NCI-H2029 (cell line): ENCODE data around the gene SYNGR4.
A peak's percentile ranks its signal among the peaks of the same experiment; 100 is the strongest.

Source experiments
- DNase-seq: peaks from one replicate; lab custom pipeline; 2025; lab: John Stamatoyannopoulos, UW

SYNGR4 gene

GRCh38 chr19:48396824-48397176 lies 32.6 kb downstream of the SYNGR4 start:
- DNase-seq: no peak

GRCh38 chr19:48397263-48398101 lies 33.3 kb downstream of the SYNGR4 start:
- DNase-seq: no peak

- no peak for DNase-seq
Measured at GRCh38 chr19:48398102-48398374, 33.9 kb downstream of the SYNGR4 start.

GRCh38 chr19:48398375-48399235 lies 34.4 kb downstream of the SYNGR4 start:
- peak; percentile 92 for DNase-seq

- DNase-seq: peak; percentile 88
Measured at GRCh38 chr19:48400018-48400742, 36.0 kb downstream of the SYNGR4 start.

GRCh38 chr19:48401287-48401686 lies 37.1 kb downstream of the SYNGR4 start:
- peak; percentile 65 for DNase-seq

GRCh38 chr19:48403606-48404005 lies 39.4 kb downstream of the SYNGR4 start:
- peak; percentile 48 for DNase-seq

- no peak for DNase-seq
Measured at GRCh38 chr19:48405010-48405659, 41.0 kb downstream of the SYNGR4 start.

GRCh38 chr19:48405850-48406249 lies 41.7 kb downstream of the SYNGR4 start:
- no peak for DNase-seq

GRCh38 chr19:48413879-48414587 lies 49.9 kb downstream of the SYNGR4 start:
- DNase-seq: peak; percentile 21

- DNase-seq: peak; percentile 91
Measured at GRCh38 chr19:48415395-48415794, 51.2 kb downstream of the SYNGR4 start.

GRCh38 chr19:48415806-48416221 lies 51.6 kb downstream of the SYNGR4 start:
- no peak for DNase-seq

GRCh38 chr19:48417421-48417820 lies 53.3 kb downstream of the SYNGR4 start:
- DNase-seq: no peak

- DNase-seq: no peak
Measured at GRCh38 chr19:48418317-48419064, 54.3 kb downstream of the SYNGR4 start.

GRCh38 chr19:48419158-48419920 lies 55.2 kb downstream of the SYNGR4 start:
- no peak for DNase-seq

- DNase-seq: no peak
Measured at GRCh38 chr19:48421548-48421947, 57.4 kb downstream of the SYNGR4 start.

- no peak for DNase-seq
Measured at GRCh38 chr19:48424694-48425219, 60.6 kb downstream of the SYNGR4 start.
